Measurements from ENCODE around the gene BEGAIN.

Gene BEGAIN, protein sequence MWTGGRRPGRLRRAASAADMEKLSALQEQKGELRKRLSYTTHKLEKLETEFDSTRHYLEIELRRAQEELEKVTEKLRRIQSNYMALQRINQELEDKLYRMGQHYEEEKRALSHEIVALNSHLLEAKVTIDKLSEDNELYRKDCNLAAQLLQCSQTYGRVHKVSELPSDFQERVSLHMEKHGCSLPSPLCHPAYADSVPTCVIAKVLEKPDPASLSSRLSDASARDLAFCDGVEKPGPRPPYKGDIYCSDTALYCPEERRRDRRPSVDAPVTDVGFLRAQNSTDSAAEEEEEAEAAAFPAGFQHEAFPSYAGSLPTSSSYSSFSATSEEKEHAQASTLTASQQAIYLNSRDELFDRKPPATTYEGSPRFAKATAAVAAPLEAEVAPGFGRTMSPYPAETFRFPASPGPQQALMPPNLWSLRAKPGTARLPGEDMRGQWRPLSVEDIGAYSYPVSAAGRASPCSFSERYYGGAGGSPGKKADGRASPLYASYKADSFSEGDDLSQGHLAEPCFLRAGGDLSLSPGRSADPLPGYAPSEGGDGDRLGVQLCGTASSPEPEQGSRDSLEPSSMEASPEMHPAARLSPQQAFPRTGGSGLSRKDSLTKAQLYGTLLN

DNA sequence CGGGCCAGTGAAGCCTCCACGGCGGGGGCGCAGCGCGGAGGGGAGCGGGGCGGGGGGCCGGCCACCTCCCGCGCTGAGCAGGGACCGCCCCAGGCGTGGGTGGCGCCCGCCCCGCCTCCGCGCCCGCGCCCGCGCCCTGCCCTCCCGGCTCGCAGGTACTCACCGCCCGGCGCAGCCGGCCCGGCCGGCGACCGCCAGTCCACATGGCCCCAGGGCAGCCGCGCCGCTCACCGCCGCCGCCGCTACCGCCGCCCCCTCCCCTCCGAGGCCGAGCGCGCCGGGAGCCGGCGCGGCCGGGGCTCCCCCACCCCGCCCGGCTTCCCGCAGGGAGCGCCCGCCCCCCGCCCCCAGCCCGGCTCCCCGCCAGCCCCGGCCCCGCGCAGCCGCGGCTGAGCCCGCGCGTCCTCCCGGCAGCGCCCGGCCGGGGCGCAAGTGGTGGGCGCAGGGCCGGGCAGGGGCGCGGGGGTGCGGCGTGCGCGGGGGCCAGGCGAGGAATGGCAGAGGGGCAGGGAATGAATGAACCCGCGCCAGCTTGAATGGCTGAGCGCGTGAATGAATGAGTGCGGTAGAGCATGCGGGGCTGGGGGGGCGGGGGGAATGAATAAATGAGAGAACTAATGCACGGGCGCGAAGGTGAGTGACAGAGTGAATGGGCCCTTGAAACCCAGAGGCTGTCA, at the start of gene BEGAIN:
BEGAIN (minus strand) TSS at position 332 of the 677 bp plus-strand sequence; CDS start at position 205, 127 bp downstream.
- DNase-seq, result no peak

DNA sequence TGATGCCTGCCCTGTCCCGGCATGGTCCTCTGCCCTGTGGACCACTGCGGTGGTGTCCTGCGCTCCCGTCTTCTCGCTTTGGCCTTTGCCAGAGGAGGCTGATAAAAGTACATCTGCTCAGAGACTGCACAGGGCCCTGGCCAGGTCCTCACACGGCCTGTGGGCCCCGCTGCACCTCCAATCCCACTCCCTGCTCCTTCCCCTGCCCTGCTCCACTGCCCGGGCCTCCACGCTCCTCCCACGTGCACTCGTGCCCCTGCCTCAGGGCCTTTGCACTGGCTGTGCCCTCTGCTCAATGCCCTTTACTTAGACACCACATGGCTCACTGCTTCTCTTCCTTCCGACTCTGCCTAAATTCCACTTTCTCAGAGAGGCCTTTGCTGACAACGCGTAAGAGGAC, 49.3 kb upstream of the BEGAIN start:
- no peak for DNase-seq

DNA sequence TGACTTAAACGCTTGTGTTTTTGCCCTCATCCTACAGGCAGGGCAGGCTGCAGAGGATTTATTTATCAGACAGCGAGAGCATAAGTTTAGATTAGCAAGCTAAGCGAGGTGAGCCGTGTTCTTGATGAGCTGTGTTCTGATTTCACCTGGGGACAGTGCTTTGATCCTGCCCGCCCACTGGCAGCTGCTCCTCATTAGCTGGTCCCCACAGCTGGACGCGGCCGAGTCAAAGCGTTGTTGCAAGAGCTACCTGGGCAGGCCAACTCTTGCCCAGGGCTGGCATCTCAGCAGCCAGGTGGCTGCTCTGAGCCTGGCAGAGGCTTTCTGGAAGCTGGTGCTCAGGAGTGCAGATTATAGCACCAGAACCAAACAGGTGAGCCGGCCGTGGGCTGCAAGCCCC, 46.8 kb upstream of the BEGAIN start:
- DNase-seq, result no peak

DNA sequence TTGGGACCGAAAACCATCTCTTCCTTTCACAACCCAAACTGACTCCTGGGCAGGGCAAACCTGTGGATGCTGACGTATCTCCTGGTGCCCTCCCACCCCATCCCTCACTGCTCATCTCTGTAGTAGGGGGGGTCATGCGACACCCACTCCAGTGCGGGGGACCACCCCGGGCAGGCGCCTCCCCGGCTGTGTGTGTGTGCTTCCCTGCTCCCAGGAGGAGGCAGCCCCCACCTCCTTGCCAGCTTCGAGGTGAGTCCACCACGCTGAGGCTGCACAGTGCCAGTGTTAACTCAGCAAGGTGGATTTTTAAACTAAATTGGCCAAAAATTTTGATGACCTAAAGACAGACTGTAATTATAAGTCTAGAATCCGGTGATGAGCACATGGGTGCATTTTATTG, 46.2 kb upstream of the BEGAIN start:
- DNase-seq, result no peak

DNA sequence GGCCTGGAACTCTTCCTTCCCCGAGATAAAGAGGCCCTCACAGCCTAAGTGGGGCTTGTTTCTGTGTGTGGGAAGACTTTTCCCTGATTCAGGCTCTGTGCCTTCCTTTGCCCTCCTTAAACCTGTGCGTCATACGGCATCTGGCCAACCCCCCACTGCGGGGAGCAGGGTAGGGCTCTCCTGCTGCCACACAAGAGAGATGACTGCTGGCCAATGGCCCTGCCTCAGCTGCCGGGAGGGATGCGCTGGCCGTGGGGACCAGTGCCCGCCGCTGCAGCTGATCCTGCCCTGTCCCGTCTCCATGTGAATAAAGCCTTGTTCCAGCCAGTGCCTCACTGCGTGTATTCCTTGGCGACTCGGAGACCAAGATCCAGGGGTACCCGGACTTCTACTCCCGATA, 42.5 kb upstream of the BEGAIN start:
- no peak for DNase-seq

DNA sequence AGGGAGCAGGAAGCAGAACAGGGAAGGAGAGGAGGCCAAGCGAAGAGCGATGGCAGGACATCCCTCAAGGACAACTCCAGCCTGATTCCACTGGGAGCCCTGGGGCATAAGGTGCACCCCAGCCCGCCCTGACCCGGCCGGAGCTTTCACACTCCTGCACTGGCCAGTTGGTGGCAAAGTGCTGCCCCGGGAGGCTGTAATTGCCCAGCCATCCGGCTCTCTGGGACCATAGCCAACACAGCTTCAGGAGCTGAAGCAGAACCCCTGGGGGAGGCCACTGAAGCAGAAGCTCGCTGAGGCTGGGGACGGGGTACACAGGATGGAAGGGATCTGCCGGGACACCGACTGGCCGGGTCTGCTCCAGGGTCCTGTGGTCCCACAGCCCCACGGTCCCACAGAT, 41.9 kb upstream of the BEGAIN start:
- DNase-seq, result no peak

DNA sequence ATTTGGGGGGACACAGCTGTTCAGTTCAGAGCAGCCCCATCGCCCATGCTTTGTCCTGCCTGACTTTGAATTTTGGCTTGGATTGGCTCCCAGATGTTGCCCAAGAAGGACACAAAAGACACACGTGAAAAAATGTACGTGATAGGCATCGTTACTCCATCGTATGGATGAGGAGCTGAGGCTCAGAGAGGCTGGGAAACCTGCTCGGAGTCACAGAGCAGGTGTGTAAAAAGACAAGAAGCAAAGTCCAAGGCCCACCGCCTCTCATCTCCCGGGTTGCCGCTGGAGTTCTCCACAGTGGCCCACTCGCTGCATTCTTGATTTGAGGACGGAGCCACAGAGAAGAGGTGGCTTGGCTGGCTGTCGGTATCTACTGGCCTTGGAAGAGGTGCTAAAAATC, 41.0 kb upstream of the BEGAIN start:
- DNase-seq, result no peak

DNA sequence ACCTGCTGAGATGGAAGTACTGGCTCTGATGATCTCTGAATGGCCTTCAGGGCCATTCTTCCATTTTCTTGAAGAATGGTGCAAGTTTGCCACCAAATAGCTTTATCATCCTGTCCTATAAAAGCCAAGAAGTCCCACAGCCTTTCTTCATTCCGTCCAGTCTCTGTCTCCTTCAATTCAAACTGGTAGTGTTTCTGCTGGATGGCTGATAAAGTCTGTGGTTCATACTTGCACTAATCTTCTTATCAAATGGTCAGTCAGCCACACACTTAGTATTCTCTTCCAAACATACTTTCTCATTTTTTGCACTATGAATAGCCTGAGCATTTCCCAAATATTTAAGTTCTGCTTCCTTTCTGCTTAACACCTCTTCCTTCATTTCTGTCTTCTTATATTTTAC, 39.4 kb upstream of the BEGAIN start:
- no peak for DNase-seq

DNA sequence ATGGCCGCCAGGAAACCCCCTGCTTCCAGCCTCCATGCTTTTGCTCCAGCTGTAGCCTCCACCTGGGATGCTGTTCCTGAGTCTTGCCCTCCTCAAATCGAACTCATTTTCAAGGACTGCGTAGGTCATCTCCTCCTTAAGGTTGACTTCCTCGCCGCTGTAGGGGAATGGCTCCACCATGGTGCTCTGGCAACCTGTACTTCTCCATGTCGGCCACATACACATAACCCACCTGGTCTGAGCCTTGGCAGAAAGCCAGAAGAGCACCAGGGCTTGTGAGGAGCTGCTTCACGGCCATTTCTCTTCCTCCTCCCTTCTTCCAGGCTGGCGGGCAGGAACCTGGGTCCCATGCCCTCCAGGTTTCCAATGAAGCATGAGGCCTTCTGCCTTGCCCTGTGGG, 36.7 kb upstream of the BEGAIN start:
- no peak for DNase-seq

DNA sequence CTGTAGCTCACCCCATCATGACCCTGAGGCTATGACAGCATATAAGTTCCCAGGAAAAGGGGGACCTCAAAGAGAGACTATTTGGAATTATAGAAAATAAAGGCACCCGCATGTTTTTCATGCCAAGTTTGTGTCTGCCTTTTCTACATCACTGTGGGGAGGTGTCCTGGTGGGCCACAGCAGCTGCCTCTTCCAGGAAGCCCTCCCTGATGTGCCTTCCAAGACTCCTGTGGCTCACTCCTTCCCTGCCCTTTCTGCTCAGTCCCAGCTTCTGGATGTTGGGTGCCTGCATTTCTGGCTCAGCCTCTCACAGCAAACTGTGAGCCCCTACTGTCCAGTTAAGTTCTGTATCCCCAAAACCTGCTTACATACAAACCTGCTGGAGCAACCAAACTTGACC, 36.3 kb upstream of the BEGAIN start:
- DNase-seq, result no peak

DNA sequence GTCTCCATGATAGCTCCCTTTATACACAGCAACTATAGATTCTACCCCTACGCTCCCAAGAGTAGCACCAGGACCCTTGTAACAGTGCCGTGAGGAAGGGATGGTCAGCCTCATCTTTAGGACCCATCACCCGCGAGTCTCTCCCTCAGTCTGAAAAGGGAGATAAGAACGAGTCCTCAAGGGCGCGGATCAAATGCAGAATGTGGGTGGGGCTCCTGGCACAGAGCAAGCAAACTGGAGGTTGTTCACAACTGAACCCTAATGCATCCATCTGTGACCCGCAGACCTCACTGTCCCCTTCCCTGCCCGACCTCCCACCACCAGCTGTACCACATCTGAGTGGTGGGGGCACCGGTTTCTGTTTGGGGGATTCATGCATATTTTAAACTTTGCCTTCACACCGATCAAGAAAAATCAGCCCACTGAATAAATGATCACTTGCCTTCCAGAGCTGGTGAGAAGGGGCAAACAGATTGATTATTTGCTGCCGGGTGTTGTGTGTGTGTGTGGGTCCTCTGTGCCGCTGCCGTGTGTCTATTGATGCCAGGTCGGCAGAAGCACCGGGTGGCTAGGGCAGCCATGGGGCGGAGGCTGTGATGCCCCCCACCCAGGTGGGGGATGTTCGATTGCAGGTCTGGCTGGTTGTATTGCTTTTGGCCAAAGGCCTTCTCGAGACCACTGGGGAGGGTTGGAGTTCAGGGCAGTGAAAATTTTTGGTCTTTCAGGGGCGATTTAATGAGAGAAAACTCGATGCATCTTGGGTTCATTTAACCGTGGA, 35.7 kb upstream of the BEGAIN start:
- DNase-seq, result no peak

DNA sequence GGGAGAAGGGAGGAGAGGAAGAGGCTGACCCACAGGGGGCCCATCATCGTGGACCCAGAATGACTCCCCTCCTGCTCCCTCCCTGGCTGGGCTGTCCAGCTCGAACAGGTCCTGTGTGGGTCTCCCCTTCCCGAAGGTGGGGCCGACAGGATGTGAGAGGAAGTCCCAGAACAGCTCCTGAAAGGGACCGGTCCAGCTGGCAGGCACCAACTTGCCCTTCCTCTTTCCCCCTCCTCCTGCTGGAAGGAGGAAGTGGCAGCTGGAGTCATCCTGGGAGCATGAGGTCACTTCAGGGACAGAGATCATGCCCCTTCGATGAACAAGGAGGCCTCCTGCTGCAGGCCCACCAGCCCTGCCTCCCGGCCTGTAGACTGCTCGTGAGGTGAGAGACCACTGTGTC, 35.0 kb upstream of the BEGAIN start:
- DNase-seq, result no peak

DNA sequence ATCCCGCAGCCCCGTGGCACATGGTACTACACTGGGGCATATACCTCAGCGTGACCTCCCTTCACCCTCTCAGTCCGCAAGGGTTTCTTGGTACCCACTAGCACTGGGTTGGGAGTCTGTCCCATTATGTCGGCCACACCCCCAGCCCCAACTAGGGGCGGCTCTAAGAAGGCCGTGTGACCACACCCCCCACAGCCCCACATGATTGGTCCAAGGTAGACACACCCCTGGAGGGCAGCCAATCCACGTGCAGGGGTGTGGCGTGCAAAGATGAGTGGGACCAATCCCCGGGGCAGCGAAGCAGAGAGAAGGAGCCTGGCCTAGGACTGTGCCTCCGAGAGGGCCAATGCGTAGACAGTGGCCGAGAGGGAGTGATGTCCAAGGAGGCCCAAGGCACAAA, 34.6 kb upstream of the BEGAIN start:
- no peak for DNase-seq

DNA sequence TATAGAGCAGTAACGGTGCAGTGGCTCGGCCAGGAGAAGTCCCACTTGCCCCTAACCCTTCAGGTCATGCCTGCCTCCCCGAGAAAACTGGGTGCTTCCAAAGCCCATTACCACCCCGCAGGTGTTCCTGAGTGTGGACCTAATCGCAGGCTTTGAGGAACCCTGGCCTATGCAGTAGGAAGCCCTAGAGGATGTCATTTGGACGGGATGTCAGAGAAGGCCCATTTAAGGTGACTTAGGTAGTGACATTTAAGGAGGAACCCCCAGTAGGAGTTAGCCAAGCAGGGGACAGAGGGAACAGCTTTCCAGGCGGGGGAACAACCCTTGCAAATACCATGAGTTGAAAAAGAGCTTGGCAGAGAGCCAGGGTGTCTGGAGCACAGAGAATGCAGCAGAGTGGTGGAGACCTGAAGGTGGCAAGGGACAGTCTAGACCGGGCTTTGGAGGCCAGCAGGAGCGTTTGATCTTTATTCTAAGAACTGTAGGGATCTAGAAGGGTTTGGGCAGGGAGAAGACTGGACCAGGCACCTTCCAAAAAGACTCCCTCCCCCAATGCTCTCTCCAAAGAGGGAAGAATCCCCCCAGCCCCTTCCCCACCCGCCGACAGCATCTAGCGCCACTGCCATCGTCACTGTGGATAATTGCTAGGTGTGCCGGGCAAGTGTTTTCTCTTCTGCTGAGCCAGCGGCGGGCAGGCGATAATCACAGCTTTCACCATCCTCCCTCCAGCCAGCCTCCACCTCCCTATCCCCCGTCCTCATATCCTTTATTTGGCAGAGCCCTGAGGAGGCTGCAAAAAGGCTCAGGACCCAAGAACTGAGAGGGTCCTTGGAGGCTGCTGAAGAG, 33.3 kb upstream of the BEGAIN start:
- DNase-seq, result no peak

DNA sequence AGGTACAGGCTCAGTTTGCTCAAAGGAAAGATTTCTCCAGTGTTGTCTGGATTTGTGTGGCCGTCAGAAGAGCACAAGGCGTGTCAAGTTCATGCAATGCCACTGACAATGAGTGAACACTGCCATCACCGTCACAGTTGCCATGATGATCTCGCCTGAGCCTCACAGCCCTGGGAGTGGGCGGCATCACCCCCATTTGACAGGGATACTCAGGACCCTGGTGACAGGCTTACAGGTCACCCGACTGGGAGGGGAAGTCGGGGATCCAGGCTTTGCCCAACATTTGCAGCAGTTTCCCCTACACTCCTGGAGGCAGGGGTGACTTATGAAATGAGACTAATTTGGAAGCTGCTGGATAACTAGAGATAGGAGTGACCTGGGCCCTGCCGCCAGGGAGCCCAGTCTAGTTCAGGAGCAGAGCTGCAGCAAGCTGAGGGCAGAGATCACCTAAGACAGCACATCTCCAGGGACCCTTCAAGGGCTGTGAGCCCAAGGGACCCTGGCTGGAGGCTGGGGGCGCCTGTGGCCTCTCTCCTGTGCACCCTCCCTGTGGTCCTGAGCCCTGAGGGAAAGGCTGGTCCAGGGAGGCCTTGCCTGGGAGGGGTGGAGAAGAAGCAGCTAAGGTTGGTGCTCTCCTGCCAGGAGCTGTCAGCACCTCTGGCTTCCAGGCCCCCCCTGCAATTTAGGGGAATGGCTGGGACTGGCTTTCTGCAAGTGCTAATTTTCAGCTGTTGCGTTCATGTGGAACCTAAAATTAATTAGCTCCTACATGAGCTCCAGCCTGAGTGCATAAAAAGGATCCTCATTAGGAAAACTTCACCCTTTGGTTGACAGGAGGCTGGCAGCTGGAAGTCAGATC, 32.4 kb upstream of the BEGAIN start:
- no peak for DNase-seq

DNA sequence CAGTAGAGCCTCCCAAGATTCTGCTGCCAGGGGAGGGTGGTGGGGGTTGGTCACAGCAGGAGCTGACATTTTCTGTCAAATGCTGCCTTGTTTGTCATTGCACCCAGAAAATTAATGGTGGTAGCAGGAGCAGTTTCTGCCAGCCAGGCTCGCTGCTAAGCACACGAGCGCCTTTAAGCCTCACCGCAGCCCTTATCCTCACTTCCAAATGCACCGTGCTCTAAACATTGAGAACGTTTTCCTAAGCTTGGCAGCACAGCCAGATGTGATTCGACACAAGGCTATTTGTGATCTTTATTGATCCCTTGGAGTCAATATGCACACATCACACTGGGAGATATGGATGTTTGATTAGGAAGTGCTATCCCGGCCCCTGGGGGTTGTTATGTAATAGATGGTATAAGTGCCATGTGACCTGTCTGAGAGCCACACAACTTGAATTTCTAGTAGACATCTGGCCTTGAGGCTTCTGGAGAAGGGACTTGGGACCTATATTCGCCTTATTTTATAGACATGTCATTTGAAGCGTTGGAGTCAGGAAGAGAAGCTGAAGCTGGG, 31.6 kb upstream of the BEGAIN start:
- no peak for DNase-seq

DNA sequence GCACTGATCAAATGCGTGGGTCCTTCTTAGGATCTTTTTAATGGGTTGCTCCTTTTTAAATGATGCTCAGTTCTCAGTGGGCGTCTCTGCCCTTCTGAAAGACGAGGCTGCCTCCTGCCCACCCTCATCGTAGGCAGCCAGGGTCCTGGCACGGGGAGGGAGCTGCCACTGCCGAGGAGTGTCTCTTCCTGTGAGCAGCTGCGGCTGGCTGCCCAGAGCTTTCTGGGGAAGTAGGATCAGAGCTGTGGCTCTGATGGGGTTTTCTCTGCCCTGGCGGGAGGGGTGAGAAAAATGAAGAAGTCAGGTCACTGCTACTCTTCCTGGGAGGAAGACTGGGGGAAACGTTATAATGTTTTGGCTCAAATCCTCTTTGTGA, 31.1 kb upstream of the BEGAIN start:
- DNase-seq, result no peak

DNA sequence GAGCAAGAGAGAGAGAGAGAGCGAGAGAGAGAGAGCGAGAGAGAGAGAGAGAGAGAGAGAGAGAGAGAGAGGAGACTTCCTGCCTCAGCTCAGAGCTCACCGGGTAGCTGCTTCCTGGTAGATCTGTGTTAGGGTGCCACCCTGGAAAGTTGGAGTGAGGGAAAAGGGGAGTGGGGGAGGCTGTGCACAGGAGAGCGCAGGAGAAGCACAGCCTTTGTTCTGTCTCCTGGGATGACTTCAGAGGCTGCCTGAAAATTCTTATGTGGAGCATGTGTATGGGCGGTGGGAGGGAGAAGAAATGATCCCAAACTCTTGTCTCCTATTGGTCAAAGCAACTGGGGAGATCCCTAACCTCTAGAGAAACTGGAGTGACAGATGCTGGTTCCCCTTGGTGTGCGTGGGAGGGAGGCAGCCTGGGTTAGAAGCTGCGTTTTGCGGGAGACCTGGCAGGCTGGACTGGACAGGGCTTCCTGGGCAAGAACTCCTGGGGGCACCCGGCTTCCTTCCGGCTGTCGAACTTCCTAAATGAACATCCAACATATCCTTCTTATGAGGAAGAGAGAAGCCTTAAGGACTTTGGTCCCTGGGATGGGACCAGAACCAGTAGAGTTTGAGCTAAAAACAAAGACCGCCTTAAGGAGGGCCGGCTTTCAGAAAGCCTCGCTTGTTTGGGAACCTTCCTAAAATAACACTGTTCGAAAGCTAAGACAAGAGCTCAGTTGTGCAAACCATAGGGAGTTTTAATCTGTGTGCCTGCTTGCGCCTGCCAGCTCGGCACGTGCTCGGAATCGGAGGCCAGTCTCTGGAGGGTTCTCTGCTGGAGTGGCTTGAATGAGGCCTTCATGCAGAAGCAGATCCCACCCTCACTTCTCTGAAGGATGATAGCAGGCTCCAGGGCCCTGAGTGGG, 30.4 kb upstream of the BEGAIN start:
- DNase-seq, result no peak

DNA sequence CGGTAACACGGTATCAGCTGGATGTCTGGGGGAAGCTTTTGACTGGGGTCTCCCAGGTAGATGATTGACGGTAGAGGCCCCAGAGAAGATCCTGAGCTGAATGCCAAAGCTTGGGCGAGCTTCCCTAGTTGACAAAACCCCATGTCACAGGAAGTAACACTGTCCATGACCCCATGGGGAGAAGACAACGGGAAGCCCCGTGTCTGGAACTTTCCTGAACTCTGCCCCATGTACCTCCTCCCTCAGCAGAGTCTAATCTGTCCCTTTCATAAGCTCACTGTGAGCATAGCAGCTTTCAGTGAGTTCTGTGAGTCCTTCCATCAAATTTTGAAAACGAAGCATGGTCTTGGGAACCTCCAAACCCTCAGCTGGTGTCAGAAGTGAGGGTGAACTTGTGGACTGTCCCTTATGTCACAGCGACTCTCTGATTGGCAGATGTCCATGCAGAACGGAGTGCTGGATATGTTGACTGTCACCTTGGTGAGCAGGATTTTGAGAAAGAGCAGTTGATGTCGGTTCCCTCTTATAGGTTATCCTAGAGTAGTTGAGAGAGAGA, 29.7 kb upstream of the BEGAIN start:
- no peak for DNase-seq

Measured in EL (cell line).